Cardiac muscle cell (in vitro differentiated cells and primary cell): ENCODE measurements around the gene RASSF8. TPM values are rescaled to one million over a fixed set of nuclear protein-coding genes. Genes with fewer than 3 reads are reported as not detected.

Experiments used
- DNase-seq, 2 donors: peaks; one replicate each; pipeline versions ENCODE4 v3.0.0 to v3.0.0-alpha.2; 2010 to 2017; ENCODE audit warnings: low read depth in 1 of 2, low spot score in 1 of 2
- H3K27ac ChIP-seq: fragments of 200-600 bp; sonication (generic); 2 replicates; pipeline ENCODE4 v1.5.1; 2016
- H3K27me3 ChIP-seq: fragments of 200-600 bp; sonication (generic); 2 replicates; pipeline ENCODE4 v1.6.0; 2016; ENCODE audit warnings: control low read depth
- H3K36me3 ChIP-seq: fragments of 200-600 bp; sonication (generic); 2 replicates; pipeline ENCODE4 v1.5.1; 2016; ENCODE audit warnings: control low read depth
- H3K4me1 ChIP-seq: fragments of 200-600 bp; sonication (generic); 2 replicates; pipeline ENCODE4 v1.8.1; 2017; ENCODE audit warnings: low read depth, mild to moderate bottlenecking, mixed run types
- H3K4me3 ChIP-seq: fragments of 200-600 bp; sonication (generic); 2 replicates; pipeline ENCODE4 v1.5.1; 2016; ENCODE audit warnings: mild to moderate bottlenecking
- H3K9me3 ChIP-seq: fragments of 200-600 bp; sonication (generic); 2 replicates; pipeline ENCODE4 v1.5.1; 2017; ENCODE audit warnings: low read depth, mild to moderate bottlenecking, control low read depth
- CTCF ChIP-seq: IDR thresholded peaks from 2 replicates; pipeline ENCODE4 v1.5.1; 2012; ENCODE audit warnings: low read depth, mild to moderate bottlenecking, low read length
- polyA plus RNA-seq: library from polyadenylated mRNA; unstranded; fragments of >200 nt; fragmentation: Nextera tagmentation; extraction: Ambion mirVana; gene quantifications from 2 replicates; pipeline ENCODE4 v1.2.1, GENCODE V29; 2016
- total RNA-seq: library from RNA; depleted of rRNA; stranded (reverse); fragments of >200 nt; gene quantifications from 2 replicates; pipeline ENCODE4 v1.2.3, GENCODE V29; 2016

Gene RASSF8
- total and polyA plus RNA-seq, 2 experiments from 2014 or later = 25.2 to 56.4 TPM

GRCh38 chr12:26112232-26112631 is 153.8 kb downstream of the RASSF8 start:
- H3K4me3 ChIP-seq = no peak overlapping the region
- TF ChIP-seq CTCF = no peak

GRCh38 chr12:26112703-26113147 is 154.2 kb downstream of the RASSF8 start:
- H3K36me3 ChIP-seq = no peaks in the 10 kb centered on the region
- peaks cover 13% of the 10 kb centered on the region for H3K4me1 ChIP-seq
- peaks cover 30% of the 10 kb centered on the region for H3K27me3 ChIP-seq
- DNase-seq = no peak
- no peaks in the 10 kb centered on the region for H3K9me3 ChIP-seq
- no peak overlapping the region for H3K27ac ChIP-seq
- TF ChIP-seq CTCF = no peak
- H3K4me3 ChIP-seq = no peak overlapping the region

More at GRCh38 chr12:26112232-26112631, 153.8 kb downstream of the RASSF8 start:
- Histone ChIP-seq H3K9me3 (no peaks in the 10 kb centered on the region), H3K4me1 (peaks cover 13% of the 10 kb centered on the region), H3K27ac (no peak overlapping the region), H3K27me3 (peaks cover 34% of the 10 kb centered on the region), H3K36me3 (no peaks in the 10 kb centered on the region)
- no peak for DNase-seq

- no peak for DNase-seq
Measured at GRCh38 chr12:26113181-26113654, 154.7 kb downstream of the RASSF8 start.

GRCh38 chr12:26113853-26114719 is 155.6 kb downstream of the RASSF8 start:
- TF ChIP-seq CTCF = peak; percentile 24
- H3K27ac ChIP-seq = no peak overlapping the region
- H3K27me3 ChIP-seq = peaks cover 35% of the 10 kb centered on the region
- H3K36me3 ChIP-seq = no peaks in the 10 kb centered on the region
- H3K4me1 ChIP-seq = peaks cover 13% of the 10 kb centered on the region
- peak; percentile 81 to 93 for DNase-seq
- H3K9me3 ChIP-seq = no peaks in the 10 kb centered on the region
- H3K4me3 ChIP-seq = peak overlapping the region; percentile 43

More at GRCh38 chr12:26113181-26113654, 154.7 kb downstream of the RASSF8 start:
- no peaks in the 10 kb centered on the region for H3K9me3 ChIP-seq
- no peaks in the 10 kb centered on the region for H3K36me3 ChIP-seq
- no peak overlapping the region for H3K4me3 ChIP-seq
- TF ChIP-seq CTCF = no peak
- no peak overlapping the region for H3K27ac ChIP-seq
- H3K27me3 ChIP-seq = peaks cover 33% of the 10 kb centered on the region
- peaks cover 13% of the 10 kb centered on the region for H3K4me1 ChIP-seq

GRCh38 chr12:26114720-26115401 is 156.4 kb downstream of the RASSF8 start:
- no peak overlapping the region for H3K27ac ChIP-seq
- no peaks in the 10 kb centered on the region for H3K9me3 ChIP-seq
- no peaks in the 10 kb centered on the region for H3K36me3 ChIP-seq
- DNase-seq = no peak
- TF ChIP-seq CTCF = no peak
- H3K4me3 ChIP-seq = peak overlapping the region; percentile 43
- H3K27me3 ChIP-seq = peaks cover 40% of the 10 kb centered on the region
- H3K4me1 ChIP-seq = peaks cover 13% of the 10 kb centered on the region
